Eye (tissue), 1 donor: Measurements from ENCODE around the gene OR6C2.
A peak's percentile ranks its signal among the peaks of the same experiment; 100 is the strongest.
"Not testable (repeated sequence)": the region's sequence is repeated elsewhere in the genome, so short reads cannot be mapped to it uniquely, and the experiment has no call there.

Experiments used
- DNase-seq: peaks from one replicate; pipeline ENCODE4 v3.0.0-alpha.2; 2015

Gene OR6C2

DNA sequence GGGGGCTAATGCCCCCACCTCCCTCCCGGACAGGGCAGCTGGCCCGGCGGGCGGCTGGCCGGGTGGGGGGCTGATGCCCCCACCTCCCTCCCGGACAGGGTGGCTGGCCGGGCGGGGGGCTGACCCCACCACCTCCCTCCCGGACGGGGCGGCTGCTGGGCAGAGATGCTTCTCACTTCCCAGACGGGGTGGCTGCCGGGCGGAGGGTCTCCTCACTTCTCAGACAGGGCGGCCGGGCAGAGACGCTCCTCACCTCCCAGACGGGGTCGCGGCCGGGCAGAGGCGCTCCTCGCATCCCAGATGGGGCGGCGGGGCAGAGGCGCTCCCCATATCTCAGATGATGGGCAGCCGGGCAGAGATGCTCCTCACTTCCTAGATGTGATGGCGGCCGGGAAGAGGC is 35.3 kb downstream of the OR6C2 start:
- not testable (repeated sequence) for DNase-seq

DNA sequence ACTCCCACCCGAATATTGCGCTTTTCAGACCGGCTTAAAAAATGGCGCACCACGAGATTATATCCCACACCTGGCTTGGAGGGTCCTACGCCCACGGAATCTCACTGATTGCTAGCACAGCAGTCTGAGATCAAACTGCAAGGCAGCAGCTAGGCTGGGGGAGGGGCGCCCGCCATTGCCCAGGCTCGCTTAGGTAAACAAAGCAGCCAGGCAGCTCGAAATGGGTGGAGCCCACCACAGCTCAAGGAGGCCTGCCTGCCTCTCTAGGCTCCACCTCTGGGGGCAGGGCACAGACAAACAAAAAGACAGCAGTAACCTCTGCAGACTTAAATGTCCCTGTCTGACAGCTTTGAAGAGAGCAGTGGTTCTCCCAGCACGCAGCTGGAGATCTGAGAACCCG is 40.4 kb downstream of the OR6C2 start:
- not testable (repeated sequence) for DNase-seq

DNA sequence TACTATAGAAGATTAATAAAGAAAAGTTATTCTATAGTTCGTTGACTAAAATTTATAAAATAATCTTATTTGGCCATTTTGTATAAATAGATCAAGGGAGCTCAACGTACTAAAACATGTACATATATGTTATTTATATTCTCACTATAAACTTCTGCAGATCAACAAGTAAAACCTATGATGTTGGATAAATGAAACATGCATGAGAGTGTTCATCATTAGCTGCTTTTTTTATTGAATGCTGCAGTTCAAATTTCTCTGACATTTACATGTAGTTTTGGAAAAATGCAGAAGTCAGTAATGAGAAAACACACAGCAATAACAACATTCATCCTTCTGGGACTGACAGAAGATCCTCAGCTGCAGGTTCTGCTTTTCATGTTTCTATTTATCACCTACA is 48.2 kb downstream of the OR6C2 start, which contains the start of gene OR6C68:
Gene OR6C68 (plus strand): TSS at position 301 of the 400 bp plus-strand sequence. CDS start 0 bp downstream, at position 301.
- DNase-seq: no peak

GRCh38 chr12:55495490-55495889 is 51.6 kb downstream of the OR6C2 start:
- no peak for DNase-seq

DNA sequence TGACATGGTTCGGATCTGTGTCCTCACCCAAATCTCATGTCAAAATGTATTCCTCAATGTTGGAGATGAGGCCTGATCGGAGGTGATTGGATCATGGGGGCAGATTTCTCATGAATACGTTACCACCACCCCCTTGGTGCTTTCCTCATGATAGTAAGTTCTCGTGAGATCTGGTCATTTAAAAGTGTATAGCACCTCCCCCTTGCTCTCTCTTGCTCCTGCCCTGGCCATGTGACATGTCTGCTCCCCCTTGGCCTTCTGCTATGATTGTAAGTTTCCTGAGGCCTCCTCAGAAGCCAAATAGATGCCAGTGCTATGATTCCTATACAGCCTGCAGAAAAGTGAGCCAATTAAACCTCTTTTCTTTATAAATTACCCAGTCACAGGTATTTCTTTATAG is 55.4 kb downstream of the OR6C2 start:
- no peak for DNase-seq

DNA sequence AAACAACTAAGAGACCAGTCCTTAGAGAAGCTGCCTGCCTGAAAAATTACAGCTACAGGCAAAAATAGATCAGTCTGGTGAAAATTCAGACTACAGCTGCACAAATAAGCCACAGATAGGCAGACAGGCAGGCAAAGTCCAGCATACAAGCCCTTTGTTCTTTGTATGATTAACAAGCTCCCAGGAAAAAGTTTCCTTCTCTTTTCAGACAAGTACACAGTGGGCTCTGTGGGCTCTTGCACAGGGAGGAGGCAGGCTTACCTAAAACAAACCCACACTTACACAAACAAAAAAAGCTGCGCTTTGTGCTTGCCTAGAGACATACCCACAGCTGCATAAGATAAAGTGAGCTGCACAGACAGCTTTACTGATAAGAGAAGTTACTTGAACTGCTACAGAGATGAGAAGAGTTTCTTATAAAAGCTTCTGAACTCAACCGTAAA is 56.0 kb downstream of the OR6C2 start:
- DNase-seq: peak; percentile 11

DNA sequence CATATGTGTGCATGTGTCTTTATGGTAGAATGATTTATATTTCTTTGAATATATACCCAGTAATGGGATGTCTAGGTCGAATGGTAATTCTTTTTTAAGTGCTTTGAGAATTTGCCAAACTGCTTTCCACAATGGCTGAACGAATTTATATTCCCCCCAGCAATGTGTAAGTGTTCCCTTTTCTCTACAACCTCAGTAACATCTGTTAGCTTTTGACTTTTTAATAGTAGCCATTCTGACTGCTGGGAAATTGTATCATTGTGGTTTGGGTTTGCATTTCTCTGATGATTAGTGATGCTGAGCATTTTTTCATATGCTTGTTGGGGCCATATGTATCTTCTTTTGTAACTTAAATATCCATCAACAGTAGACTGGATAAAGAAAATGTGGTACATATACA is 57.7 kb downstream of the OR6C2 start:
- DNase-seq: no peak
